IPS-18a (cell line): ENCODE results near the gene LSM14B.

Experiments used
- H3K27ac ChIP-seq: one replicate; pipeline ENCODE4 v1.5.1; 2013; ENCODE audit warnings: low read length
- H3K27me3 ChIP-seq: one replicate; pipeline ENCODE4 v1.6.1; 2013; ENCODE audit warnings: mild to moderate bottlenecking, low read length; ENCODE audit not compliant: control insufficient read depth, insufficient read depth
- H3K36me3 ChIP-seq: one replicate; pipeline ENCODE4 v1.6.1; 2013; ENCODE audit warnings: low read depth, low read length; ENCODE audit not compliant: control insufficient read depth
- H3K4me1 ChIP-seq: one replicate; pipeline ENCODE4 v1.6.1; 2013; ENCODE audit warnings: low read depth, low read length; ENCODE audit not compliant: control insufficient read depth
- H3K4me3 ChIP-seq: one replicate; pipeline ENCODE4 v1.5.1; 2013; ENCODE audit warnings: low read length
- H3K9ac ChIP-seq: one replicate; pipeline ENCODE4 v1.6.1; 2013; ENCODE audit warnings: mild to moderate bottlenecking, low read length, moderate library complexity
- H3K9me3 ChIP-seq: one replicate; pipeline ENCODE4 v1.6.1; 2013; ENCODE audit warnings: low read depth, low read length; ENCODE audit not compliant: control insufficient read depth

The LSM14B gene

DNA sequence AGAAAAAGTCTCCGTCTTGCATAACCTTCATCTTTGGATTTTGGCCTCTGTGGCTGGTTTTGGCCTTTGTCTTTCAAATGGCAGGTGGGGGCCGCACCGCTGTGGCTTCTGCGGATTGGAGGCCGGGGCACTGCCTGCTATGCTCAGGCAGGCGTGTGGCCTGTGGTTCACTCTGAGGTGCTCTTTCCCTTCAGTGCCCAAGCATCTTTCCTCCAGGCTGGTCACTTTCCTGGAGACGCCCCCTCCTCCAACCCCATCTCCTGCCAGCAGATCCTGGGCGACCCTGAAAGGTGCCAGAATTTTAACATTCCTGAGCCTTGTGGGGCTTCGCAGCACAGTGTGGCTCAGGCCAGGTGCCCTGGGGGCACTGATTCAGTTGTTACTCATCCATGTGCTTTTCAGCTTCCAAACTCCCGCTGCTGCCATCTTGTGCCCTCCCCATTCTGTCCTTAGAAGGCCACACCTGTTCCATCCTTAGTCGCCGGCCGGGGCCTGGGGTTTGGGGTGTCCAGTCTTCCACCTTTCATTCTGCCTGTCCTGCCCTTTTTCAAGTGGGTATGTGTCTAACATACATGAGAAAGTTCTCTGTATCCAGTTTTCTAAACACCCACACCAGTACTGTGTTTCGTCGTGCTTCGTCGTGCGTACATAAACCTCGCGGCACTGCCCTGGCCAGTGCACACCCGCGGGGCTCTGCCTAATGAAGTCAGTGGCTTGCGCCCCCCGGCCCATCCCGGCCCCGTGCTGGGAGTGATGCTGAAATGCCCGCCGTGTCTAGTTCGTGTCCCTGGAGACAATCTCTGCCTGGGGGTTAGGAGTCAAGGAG lies 33.4 kb downstream of the LSM14B start:
- no peaks in the 10 kb centered on the region for H3K27me3 ChIP-seq
- H3K4me3 ChIP-seq: no peak overlapping the region
- peaks cover 19% of the 10 kb centered on the region for H3K4me1 ChIP-seq
- no peaks in the 10 kb centered on the region for H3K9me3 ChIP-seq
- H3K36me3 ChIP-seq: peaks cover 6% of the 10 kb centered on the region
- H3K9ac ChIP-seq: no peak overlapping the region
- H3K27ac ChIP-seq: no peak overlapping the region

DNA sequence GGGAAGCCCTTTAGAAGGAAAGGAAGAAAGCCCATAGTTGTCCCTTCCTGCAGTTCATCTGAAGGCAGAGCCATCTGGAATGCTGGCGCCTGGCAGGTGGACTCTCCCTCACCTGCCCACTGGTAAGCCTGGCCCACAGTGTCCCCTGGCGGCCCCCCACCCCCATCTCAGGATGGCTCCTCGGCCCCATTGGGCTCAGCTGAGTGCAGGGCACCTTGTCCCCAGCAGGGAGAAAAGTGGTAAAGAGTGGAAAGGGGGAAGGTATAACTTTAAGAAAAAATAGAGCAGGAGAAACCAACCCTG lies 33.9 kb downstream of the LSM14B start:
- Histone ChIP-seq H3K9ac (no peak overlapping the region), H3K36me3 (peaks cover 10% of the 10 kb centered on the region), H3K9me3 (no peaks in the 10 kb centered on the region), H3K4me3 (no peak overlapping the region), H3K27me3 (no peaks in the 10 kb centered on the region), H3K4me1 (peaks cover 19% of the 10 kb centered on the region), H3K27ac (no peak overlapping the region)

DNA sequence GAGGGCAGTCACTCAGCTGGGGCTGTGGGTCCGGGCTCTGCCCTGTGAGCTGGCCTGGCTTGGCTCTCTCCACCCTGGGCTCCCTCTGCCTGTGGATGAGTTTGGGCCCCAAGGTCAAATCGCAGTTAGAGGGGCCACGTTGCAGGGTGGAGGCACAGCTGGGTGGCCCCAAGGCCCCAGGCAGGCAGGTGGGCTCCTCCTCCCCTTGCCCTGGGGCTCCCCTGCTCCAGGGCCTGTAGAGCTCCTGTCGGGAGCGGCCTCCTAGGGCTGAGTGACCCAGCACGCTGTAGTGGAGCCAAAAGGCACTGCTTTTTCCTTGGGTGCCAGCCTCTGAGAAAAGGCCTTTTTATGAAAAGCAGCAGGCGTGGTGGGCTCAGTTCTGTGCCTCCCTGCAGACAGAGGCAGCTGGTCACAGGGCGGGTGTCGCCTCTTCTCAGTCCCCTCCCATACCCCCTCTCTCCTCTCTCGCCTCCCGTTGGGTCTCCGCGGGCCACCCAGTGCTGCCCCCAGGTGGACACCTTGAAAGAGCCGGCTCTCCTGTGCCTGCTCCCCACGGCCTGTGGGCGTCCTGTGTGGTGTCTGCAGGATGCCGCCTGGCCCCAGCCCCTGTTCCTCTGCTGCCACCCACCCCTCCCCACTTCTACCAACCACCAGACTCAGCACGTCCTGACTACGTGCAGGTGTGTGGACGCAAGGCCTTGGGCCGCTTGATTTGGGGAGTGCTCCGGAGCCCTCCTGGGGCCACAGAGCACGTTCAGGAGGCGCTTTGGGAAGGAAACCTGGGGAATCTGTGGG lies 34.5 kb downstream of the LSM14B start:
- peaks cover 19% of the 10 kb centered on the region for H3K4me1 ChIP-seq
- no peaks in the 10 kb centered on the region for H3K9me3 ChIP-seq
- H3K9ac ChIP-seq: no peak overlapping the region
- H3K4me3 ChIP-seq: no peak overlapping the region
- peaks cover 16% of the 10 kb centered on the region for H3K36me3 ChIP-seq
- H3K27ac ChIP-seq: no peak overlapping the region
- H3K27me3 ChIP-seq: no peaks in the 10 kb centered on the region

DNA sequence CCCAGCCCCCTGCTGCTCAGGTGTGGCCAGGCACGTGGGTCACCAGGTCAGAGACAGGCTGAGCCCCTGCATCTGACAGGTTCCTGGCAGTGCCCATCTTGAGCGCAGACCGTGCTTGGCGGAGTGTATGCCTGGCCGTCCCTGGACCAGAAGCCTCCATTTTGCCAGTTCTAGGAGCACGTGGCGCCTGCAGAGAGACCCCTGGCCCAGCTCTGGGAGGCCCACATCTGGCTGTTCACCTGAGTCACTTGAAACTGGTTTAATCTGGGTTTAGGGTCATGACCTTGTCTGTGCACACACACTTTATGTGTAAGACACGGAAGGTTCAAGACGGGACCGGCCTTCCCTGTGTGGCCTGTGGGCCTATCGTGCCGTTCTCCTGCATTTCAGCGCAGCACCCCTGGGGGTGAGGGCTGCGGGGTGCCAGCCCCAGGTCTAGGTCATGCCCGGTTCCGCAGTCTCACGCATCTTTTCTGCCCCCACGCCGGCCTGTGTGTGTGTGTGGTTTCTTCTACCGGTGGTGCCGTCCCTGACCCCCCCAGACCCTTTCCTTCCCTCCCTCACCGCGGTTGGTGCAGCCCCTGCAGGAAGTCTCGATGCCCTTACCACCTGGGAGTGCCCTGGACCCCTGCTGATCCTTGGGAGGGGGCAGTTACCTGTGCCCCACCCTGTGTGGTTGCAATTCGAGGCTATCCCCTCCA lies 35.3 kb downstream of the LSM14B start:
- Histone ChIP-seq H3K4me1 (peaks cover 19% of the 10 kb centered on the region), H3K27ac (no peak overlapping the region), H3K27me3 (no peaks in the 10 kb centered on the region), H3K36me3 (peaks cover 15% of the 10 kb centered on the region), H3K9ac (no peak overlapping the region), H3K4me3 (no peak overlapping the region), H3K9me3 (no peaks in the 10 kb centered on the region)

DNA sequence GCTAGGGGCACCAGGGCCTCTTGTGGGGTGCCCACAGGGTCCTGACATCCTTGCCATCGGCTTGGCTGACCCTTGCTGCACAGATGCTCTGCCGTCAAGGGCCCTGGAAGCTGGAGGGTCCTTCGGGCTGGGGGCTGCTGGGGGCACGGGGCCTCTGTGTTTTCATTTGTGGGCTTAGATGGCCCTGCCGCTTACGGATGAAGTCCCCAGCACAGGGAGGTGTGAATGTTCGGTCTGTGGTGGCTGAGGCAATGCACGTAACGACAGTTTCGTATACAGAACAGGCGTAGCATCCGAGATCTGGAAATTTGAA lies 35.8 kb downstream of the LSM14B start:
- H3K4me1 ChIP-seq: peaks cover 19% of the 10 kb centered on the region
- H3K4me3 ChIP-seq: no peak overlapping the region
- no peak overlapping the region for H3K27ac ChIP-seq
- H3K27me3 ChIP-seq: no peaks in the 10 kb centered on the region
- H3K9me3 ChIP-seq: no peaks in the 10 kb centered on the region
- no peak overlapping the region for H3K9ac ChIP-seq
- peaks cover 17% of the 10 kb centered on the region for H3K36me3 ChIP-seq

DNA sequence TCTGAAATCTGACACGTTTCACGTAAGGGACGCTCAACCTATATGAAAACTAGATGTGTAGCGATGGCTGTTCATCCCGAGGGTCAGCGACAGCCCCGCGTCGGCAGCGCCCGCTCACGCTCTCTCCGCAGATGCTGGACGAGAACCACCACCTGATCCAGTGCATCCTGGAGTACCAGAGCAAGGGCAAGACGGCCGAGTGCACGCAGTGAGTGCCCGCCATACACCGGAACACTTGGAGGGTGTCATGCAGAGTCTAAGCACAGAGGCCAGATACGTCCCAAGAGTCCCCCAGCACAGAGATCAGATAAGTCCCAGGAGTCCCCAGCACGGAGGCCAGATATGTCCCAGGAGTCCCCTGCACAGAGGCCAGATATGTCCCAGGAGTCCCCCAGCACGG lies 36.3 kb downstream of the LSM14B start:
- H3K4me3 ChIP-seq: no peak overlapping the region
- H3K27me3 ChIP-seq: no peaks in the 10 kb centered on the region
- H3K9me3 ChIP-seq: no peaks in the 10 kb centered on the region
- H3K9ac ChIP-seq: no peak overlapping the region
- peaks cover 17% of the 10 kb centered on the region for H3K36me3 ChIP-seq
- H3K4me1 ChIP-seq: peaks cover 19% of the 10 kb centered on the region
- no peak overlapping the region for H3K27ac ChIP-seq

DNA sequence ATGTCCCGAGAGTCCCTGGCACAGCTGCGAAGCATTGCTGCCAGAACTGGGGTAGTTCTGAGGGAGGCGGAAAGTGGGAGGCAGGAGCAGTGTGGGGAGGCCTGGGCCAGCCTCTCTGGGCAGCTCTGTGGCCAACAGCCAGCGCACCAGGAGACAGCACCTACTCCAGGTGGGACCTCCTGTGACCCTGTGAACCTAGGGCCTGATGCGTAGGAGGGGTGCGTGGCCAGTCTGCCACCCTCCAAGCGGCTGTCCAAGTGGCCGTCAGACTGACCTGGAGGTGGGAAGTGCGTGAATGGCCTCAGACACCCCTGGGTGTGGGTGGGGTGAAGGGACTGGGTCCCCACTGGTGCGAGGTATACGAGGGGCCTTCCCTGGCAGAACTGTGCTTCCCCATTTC lies 36.8 kb downstream of the LSM14B start:
- H3K27ac ChIP-seq: no peak overlapping the region
- no peak overlapping the region for H3K9ac ChIP-seq
- H3K36me3 ChIP-seq: peaks cover 19% of the 10 kb centered on the region

DNA sequence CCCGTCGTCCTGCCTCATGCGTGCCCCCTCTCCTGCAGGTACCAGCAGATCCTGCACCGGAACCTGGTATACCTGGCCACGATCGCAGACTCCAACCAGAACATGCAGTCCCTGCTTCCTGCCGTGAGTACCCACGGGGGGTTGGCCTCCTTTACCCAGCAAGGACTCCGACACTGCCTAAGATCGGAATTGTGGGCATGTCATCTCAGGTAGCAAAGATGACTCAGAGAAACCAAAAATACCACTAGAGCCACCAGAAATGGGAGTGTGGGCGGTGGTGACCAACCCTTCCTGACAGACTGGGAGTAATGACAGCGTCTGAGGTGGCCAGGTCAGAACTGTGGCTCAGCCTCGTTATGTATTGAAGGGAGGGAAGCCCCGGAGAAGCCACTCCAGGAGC lies 37.6 kb downstream of the LSM14B start:
- Histone ChIP-seq H3K27ac (no peak overlapping the region), H3K4me1 (peaks cover 16% of the 10 kb centered on the region), H3K4me3 (no peak overlapping the region), H3K9ac (no peak overlapping the region), H3K9me3 (no peaks in the 10 kb centered on the region), H3K27me3 (no peaks in the 10 kb centered on the region), H3K36me3 (peaks cover 26% of the 10 kb centered on the region)

More for the DNA sequence above, 36.8 kb downstream of the LSM14B start:
- H3K9me3 ChIP-seq: no peaks in the 10 kb centered on the region
- peaks cover 19% of the 10 kb centered on the region for H3K4me1 ChIP-seq
- no peak overlapping the region for H3K4me3 ChIP-seq
- H3K27me3 ChIP-seq: no peaks in the 10 kb centered on the region

DNA sequence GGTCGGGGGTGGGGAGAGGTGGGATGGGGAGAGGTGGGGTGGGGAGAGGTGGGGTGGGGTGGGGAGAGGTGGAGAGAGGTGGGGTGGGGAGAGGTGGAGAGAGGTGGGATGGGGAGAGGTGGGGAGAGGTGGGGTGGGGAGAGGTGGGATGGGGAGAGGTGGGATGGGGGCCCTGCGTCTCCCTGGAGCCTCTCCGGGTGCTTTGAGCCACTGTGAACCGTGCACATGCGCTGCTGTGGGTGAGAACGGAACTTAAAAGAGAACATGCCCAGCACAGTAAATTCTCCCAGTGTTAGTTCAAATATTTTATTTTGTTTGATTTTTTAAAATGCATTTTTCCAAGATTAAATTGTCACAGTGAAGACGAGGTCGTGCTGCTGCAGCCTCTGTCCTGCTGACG lies 38.0 kb downstream of the LSM14B start:
- Histone ChIP-seq H3K27me3 (no peaks in the 10 kb centered on the region), H3K4me1 (peaks cover 13% of the 10 kb centered on the region), H3K9ac (no peak overlapping the region), H3K36me3 (peaks cover 31% of the 10 kb centered on the region), H3K27ac (no peak overlapping the region), H3K4me3 (no peak overlapping the region), H3K9me3 (no peaks in the 10 kb centered on the region)

DNA sequence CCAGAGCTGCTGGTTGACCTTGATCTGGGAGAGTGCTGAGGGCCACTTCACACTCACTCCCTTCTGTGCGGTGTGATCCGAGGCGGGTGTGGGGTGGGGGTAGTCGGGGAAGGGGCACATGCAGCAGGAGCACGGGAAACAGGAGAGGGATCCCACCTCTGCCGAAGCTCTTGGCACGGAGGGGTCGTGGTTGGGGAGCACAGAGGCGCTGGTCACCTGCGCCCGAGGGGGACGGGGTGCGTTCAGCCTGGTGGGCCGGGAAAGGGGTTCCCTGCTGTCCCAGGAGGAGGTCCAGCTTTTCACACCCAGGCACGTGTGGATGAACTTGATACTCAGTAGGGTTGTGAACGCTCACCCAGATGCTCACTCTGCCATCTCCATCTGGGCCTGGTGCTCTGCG lies 38.6 kb downstream of the LSM14B start:
- Histone ChIP-seq H3K9ac (no peak overlapping the region), H3K4me3 (no peak overlapping the region), H3K4me1 (peaks cover 8% of the 10 kb centered on the region), H3K36me3 (peaks cover 36% of the 10 kb centered on the region), H3K9me3 (no peaks in the 10 kb centered on the region), H3K27ac (no peak overlapping the region), H3K27me3 (no peaks in the 10 kb centered on the region)

DNA sequence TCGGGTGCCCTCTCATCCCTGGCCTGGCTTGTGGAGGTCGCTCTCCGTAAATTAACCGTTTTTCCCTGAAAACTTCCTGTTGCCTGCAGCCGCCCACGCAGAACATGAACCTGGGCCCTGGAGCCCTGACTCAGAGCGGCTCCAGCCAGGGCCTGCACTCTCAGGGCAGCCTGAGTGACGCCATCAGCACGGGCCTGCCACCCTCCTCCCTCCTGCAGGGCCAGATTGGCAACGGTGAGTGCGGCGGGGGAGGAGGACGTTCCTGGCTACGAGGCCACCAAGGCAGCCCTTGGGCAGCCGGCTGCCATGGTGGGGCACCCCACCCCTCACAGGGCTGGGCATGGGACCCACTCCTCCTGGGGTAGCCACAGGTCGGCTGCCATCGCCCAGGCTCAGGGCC lies 39.1 kb downstream of the LSM14B start:
- Histone ChIP-seq H3K36me3 (peaks cover 41% of the 10 kb centered on the region), H3K4me1 (peaks cover 4% of the 10 kb centered on the region), H3K9ac (no peak overlapping the region), H3K27ac (no peak overlapping the region), H3K9me3 (no peaks in the 10 kb centered on the region), H3K4me3 (no peak overlapping the region), H3K27me3 (no peaks in the 10 kb centered on the region)
